Motor neuron (in vitro differentiated cells): ENCODE data around the gene LPA. TPM values are rescaled to one million over a fixed set of nuclear protein-coding genes. Genes with fewer than 3 reads are reported as not detected.

Source experiments
- ATAC-seq, 8 experiments: fragments of 200-7000 bp; cut with Tn5 transposase; replicated peaks in 6 of 8; 2 replicates each; pipeline ENCODE4 v1.8.0; 2021; ENCODE audit warnings: mild to moderate bottlenecking in 8 of 8, moderate library complexity in 8 of 8
- H3K27ac ChIP-seq, 2 donors: fragments of 250-450 bp; sonication (Bioruptor Pico); 2 replicates each; pipeline ENCODE4 v1.9.0; 2021; ENCODE audit warnings: antibody characterized with exemption in 2 of 2, mild to moderate bottlenecking in 2 of 2, moderate library complexity in 1 of 2
- H3K4me1 ChIP-seq, 2 donors: fragments of 250-450 bp; sonication (Bioruptor Pico); replicated peaks in 1 of 2; 2 replicates each; pipeline ENCODE4 v1.6.1; 2021; ENCODE audit warnings: antibody characterized with exemption in 2 of 2, mild to moderate bottlenecking in 2 of 2, moderate library complexity in 1 of 2
- H3K4me3 ChIP-seq, 5 donors: fragments of 250-450 bp; sonication (Bioruptor Pico); 2 replicates each; pipeline ENCODE4 v1.9.0; 2021; ENCODE audit warnings: antibody characterized with exemption in 5 of 5, mild to moderate bottlenecking in 5 of 5, moderate library complexity in 4 of 5
- WGBS, 10 experiments: fragments of 450-650 bp; shearing (Covaris generic); methylation state at CpG; one replicate each; pipeline ENCODE4 v1.0.0; 2022; 5-methylcytosine and 5-hydroxymethylcytosine counted together
- in situ Hi-C, 9 experiments: fragments of 400-800 bp; cut with MboI; loops; one replicate each; pipeline ENCODE4 v1.15.0; 2021; ENCODE audit warnings: low sequenced_read_pairs in 9 of 9, low pct_unique_long_range_greater_than_20kb in 2 of 9; ENCODE audit not compliant: unreplicated experiment in 9 of 9
- total RNA-seq, 8 experiments: library from RNA; unstranded; fragments of 300-600 nt; gene quantifications; 2 replicates each; pipeline versions ENCODE4 v1.2.3 to v1.2.4, GENCODE V29; 2022

The LPA gene
- total RNA-seq, 8 experiments from 2014 or later: 0.09 to 1.3 (median 0.22) TPM; not detected in 1

DNA sequence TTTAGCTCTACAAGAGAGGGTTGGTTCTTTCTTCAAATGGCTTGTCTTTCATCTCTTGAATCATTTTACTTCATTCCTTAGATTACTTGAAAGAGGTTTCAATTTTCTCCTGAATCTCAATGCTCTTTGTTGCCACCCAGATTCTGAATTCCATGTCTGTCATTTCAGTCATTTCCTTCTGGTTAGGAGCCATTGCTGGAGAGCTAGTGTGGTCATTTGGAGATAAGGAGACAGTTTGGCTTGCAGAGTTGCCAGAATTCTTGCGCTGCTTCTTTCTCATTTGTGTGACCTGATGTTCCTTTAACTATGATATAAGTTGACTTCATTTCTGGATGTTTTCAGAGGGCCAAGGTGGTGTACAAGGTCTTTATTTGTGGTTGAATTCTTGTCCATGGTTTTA, 158.1 kb downstream of the LPA start:
- in situ Hi-C loops: no loop called here
- 91 to 100% (median 100%) methylated on average over 1 of the region's 1 CpG; no CpG with 5 or more reads in 2 of the 10 experiments for WGBS, 10 experiments
- Histone ChIP-seq H3K4me3 (no peak overlapping the region), H3K27ac (no peak overlapping the region), H3K4me1 (no peaks in the 10 kb centered on the region)
- no peak for ATAC-seq

DNA sequence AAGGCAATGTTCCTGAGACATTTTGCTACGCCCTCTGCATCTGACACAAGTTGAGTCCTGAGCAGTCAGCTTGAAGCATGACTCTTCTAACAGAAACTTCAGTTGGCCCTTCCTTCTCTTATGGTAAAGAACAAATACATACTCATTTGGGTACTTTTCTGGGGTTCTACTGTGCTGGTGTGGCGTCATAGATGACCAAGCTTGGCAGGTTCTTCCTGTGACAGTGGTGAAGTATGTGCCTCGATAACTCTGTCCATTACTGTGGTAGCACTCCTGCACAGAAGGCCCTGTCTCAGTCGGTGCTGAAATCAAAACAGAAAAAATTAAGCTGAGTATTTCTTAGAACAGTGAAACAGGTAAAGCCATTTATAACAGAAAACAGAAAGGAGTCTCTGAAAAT, 163.4 kb downstream of the LPA start:
- Histone ChIP-seq H3K4me1 (no peaks in the 10 kb centered on the region), H3K27ac (no peak overlapping the region), H3K4me3 (no peak overlapping the region)
- ATAC-seq: no peak
- in situ Hi-C loops: no loop called here
- WGBS, 10 experiments: 20 to 96% (median 76%) methylated on average over 1 to 4 of the region's 4 CpGs; no CpG with 5 or more reads in 2 of the 10 experiments

DNA sequence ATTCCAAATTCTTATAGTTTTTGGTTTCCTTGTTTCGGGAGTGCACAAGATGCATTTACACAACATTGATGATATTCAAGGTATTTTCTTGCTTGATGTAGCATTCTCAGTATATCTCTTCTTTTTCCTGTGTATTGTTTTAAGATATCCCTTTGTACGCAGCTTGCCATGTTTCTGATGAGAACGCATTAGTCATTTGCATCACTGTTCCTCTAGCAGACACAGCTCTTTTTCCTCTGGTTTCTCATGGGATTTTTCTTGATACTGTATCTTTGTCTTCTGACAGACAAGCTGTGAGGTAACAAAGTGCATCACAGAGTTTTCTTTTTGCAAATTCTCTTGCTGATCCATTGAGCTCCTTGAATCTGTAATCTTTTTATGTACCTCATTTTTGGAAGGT, 169.5 kb downstream of the LPA start:
- no peak overlapping the region for H3K4me3 ChIP-seq
- in situ Hi-C loops: no loop called here
- ATAC-seq: no peak
- no peak overlapping the region for H3K27ac ChIP-seq
- no peaks in the 10 kb centered on the region for H3K4me1 ChIP-seq
- 79 to 100% (median 94%) methylated on average over 2 to 3 of the region's 3 CpGs for WGBS, 10 experiments

- in situ Hi-C loops: no loop called here
- H3K4me3 ChIP-seq: no peak overlapping the region
- ATAC-seq: no peak
- no peak overlapping the region for H3K27ac ChIP-seq
- H3K4me1 ChIP-seq: no peaks in the 10 kb centered on the region
- 33 to 100% (median 100%) methylated on average over 1 of the region's 1 CpG for WGBS, 10 experiments
Observed at GRCh38 chr6:160489091-160489490, 175.0 kb downstream of the LPA start.

DNA sequence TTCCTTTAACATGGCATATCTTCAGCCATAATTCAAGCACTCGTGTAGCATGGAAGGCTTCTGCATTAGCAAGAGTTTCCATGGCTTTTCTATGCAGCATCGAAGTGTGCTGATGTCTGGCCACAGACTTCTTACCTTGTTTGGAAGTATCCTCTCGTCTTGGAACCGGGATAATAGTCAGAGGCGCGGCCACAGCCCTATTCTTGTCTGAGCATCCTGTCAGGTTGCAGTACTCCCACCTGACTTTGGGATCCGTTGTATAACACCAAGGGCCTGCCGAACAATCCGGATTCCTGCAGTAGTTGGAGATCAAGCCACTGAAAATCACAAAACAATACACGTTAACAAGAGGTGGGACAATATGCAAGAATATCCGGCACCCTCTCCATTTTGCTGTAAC, 177.0 kb downstream of the LPA start:
- ATAC-seq: no peak
- in situ Hi-C loops: no loop called here
- Histone ChIP-seq H3K4me1 (no peaks in the 10 kb centered on the region), H3K4me3 (no peak overlapping the region), H3K27ac (no peak overlapping the region)
- WGBS, 10 experiments: 60 to 100% (median 91%) methylated on average over 1 to 11 of the region's 11 CpGs

Other genes starting within 250 kb of the LPA start
- 1 to 10 TPM in 4 of 8 experiments, under 1 TPM in 3, not detected in 1; 0.37 to 5.9 (median 2.4) TPM for gene PLG, start 38.0 kb upstream of the LPA start, total RNA-seq